ENCODE data around the gene CRB1.

The CRB1 gene

GRCh38 chr1:197268012-197268411 is at the start of gene CRB1:
Gene CRB1, plus strand, starts transcription at chr1:197268252. Its CDS starts 161 bp downstream, at chr1:197268413.
- DNase-seq (ENCODE audit: low read depth, low spot score) = no peak

DNA sequence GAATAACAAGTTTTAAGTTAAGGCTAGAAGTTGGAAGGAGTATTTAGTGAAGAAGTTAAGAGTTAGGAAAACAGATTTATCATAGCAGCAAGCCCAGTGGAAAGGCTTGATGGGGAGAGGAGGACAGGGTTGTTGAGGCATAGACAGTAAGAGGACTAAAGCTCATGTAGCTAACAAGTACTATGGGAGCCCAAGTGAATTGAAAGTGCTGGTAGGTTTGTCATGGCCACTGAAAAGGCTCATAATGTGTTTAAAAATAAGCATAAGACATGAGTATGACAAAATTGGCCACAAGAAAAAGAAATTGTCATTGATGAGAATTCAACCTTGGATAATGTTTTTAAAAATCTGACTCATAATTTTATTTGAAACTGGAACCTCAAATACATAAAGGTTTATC is 49.2 kb upstream of the CRB1 start:
- DNase-seq (ENCODE audit: low read depth, low spot score) = no peak

GRCh38 chr1:197222025-197222685 is 45.9 kb upstream of the CRB1 start:
- no peak for DNase-seq (ENCODE audit: low read depth, low spot score)

- DNase-seq (ENCODE audit: low read depth, low spot score) = no peak
Observed at GRCh38 chr1:197222780-197223179, 45.3 kb upstream of the CRB1 start.

DNA sequence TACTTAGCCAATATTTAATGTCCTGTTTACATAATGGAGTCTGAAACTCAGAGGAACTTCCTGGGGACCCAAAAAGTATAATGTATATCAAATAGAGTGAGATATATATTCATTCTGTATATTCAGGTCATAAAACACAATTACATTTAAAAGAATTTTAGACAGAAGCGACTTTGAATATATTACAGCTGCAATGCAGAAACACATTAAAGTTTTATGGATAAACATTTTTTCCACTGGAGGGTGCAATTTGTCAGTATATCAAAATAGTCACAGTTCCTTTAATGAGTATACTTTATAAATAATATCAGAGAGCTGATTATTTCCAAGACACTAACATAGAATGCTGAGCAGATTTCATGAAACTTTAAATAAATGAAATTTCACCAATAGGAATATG is 43.9 kb upstream of the CRB1 start:
- no peak for DNase-seq (ENCODE audit: low read depth, low spot score)

- no peak for DNase-seq (ENCODE audit: low read depth, low spot score)
Observed at GRCh38 chr1:197225611-197226010, 42.4 kb upstream of the CRB1 start.

DNA sequence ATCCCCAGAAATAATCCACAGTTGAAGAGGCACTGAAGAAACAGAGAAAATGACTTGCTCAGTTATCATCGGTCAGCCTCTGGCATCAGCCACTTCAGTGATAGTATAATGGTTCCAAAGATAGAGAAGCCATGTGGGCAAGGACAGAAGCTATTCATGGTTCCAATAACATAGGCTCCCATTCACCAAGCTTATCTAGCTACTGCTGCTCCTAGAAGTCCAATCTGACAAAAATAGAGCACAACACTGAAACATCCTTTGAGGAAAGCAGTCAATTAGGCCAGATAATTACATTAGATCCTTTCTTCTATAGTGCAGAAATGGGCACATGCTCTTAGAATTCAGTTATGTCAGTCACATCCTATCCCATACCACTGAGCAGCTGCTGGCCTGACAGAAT is 33.5 kb upstream of the CRB1 start:
- DNase-seq (ENCODE audit: low read depth, low spot score) = no peak

GRCh38 chr1:197235355-197235754 is 32.7 kb upstream of the CRB1 start:
- DNase-seq (ENCODE audit: low read depth, low spot score) = no peak

GRCh38 chr1:197247465-197247864 is 20.6 kb upstream of the CRB1 start:
- DNase-seq (ENCODE audit: low read depth, low spot score) = no peak

- no peak for DNase-seq (ENCODE audit: low read depth, low spot score)
Observed at GRCh38 chr1:197249324-197249723, 18.7 kb upstream of the CRB1 start.

- no peak for DNase-seq (ENCODE audit: low read depth, low spot score)
Observed at GRCh38 chr1:197250616-197251015, 17.4 kb upstream of the CRB1 start.

DNA sequence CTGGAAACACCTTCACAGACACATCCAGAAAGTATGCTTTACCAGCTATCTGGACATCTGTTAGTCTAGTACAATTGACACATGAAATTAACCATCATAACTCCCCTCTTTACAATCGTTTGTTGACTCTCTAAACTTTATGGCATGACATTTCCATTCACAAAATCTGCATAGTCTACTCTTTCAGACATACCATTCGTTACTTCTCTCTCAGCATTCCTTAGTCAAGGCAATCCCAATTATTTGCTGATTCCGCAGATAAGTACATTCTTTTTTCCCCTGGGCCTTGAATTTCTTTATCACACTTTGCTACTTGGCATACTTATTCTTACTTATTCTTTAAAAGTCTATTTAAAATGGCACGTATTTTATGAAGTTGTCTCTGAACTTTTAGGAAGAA is 15.1 kb upstream of the CRB1 start:
- DNase-seq (ENCODE audit: low read depth, low spot score) = no peak

DNA sequence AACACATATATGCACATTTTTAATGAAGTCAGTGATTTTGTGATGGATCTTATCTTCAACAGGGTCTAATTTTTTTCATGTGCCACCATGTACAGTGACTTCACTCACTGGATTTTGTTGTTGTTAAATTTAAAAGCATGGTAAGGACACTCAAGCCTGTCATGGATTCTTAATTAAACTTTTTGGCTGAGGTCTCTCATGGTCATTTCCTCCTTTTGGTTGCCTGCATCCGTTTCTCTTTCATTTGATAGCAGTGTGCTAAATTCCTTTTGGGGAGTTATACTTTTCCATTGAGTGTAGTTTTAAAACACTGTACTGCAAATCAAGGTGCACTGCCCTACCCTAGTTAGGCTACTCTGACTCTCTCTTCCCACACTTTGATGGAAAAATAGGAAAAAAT is 13.2 kb upstream of the CRB1 start:
- no peak for DNase-seq (ENCODE audit: low read depth, low spot score)

- DNase-seq (ENCODE audit: low read depth, low spot score) = no peak
Observed at GRCh38 chr1:197264936-197265567, 3.0 kb upstream of the CRB1 start.

DNA sequence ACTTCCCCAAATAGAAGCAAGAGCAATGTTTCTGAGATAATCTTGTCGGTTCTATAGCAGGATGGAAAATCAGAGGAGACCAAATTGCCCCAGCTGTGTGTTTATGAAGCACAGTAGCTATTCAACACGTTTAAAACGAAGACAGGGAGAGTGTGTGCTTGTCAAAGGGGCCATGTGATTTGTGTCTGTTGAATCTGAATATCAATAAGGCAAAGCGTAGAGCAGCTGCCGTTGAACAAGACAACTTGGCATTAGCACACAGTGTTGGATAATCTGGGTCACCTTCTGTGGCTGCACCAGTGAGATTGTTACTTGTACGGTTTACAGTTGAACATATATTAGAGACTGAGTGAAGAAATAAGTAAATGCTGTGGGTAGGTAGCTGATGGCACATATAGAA is 1.0 kb downstream of the CRB1 start:
- no peak for DNase-seq (ENCODE audit: low read depth, low spot score)

- no peak for DNase-seq (ENCODE audit: low read depth, low spot score)
Observed at GRCh38 chr1:197272791-197273190, 4.7 kb downstream of the CRB1 start.

- DNase-seq (ENCODE audit: low read depth, low spot score) = no peak
Observed at GRCh38 chr1:197277166-197277565, 9.1 kb downstream of the CRB1 start.

DNA sequence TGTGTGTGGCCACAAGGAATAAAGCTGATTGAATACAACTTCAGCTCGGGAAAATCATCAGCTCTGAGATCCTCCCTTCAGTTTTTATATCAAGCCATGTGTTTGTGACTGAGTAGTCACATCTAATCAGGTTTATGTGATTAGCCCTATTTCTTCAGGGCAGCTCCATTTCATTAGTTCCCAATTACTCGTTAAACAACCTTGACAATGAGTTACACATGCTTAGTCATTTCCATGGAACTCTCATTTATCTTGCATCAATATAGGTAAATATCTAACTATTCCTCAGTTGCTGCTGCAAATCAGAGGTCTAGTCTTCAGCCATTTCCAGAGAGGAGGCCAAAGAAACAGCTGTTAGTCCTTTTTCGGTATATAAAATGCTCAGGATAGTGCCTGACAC is 16.3 kb downstream of the CRB1 start:
- no peak for DNase-seq (ENCODE audit: low read depth, low spot score)

DNA sequence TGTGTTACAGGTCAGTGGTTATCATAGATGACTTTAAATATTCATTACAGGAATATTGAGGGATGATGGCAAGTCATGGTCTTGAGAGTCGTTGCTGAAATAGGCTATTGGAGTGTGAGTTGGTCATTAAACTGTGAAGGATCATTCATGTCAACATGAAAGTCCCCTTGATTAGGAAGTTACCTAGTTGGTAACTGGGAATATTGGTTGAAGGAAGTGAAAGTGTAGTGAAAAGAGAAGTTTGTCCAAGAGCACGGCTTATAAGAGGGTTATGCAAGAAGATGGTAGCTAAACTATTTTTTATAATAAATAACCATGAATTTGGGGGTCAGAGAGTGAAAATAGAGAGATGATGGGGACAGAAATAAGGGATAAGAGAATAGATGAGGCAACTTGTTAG is 16.9 kb downstream of the CRB1 start:
- no peak for DNase-seq (ENCODE audit: low read depth, low spot score)

- no peak for DNase-seq (ENCODE audit: low read depth, low spot score)
Observed at GRCh38 chr1:197285526-197286205, 17.6 kb downstream of the CRB1 start.

GRCh38 chr1:197286634-197287033 is 18.6 kb downstream of the CRB1 start:
- DNase-seq (ENCODE audit: low read depth, low spot score) = no peak

DNA sequence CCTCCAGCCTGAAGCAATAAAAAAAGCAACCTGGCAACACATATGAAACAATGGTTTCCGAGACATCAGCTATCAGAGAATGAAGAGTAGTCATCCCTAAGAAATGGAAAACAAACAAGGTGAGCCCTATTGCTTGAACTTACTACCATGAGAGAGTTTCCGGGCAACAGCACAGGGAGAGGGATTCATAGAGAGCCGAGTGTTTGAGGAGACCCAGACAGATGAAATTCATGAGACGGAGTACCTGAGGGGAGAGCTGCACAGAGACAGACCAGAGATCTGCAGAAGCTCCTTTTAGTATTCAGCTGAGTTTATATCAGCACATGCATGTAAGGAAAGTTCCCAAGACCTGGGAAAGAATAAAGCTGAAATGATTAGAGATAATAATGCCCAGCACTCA is 19.8 kb downstream of the CRB1 start:
- no peak for DNase-seq (ENCODE audit: low read depth, low spot score)

- no peak for DNase-seq (ENCODE audit: low read depth, low spot score)
Observed at GRCh38 chr1:197302775-197303174, 34.7 kb downstream of the CRB1 start.
